Left ventricle myocardium inferior (tissue), 1 donor: ENCODE measurements around the gene CCDC177. TPM values are rescaled to one million over a fixed set of nuclear protein-coding genes. Genes with fewer than 3 reads are reported as not detected.

Experiments
- DNase-seq: peaks from one replicate; pipeline ENCODE4 v3.0.0-alpha.2; 2020
- H3K27ac ChIP-seq: fragments of 200-600 bp; replicated peaks from 2 replicates; pipeline ENCODE4 v1.8.0; 2021
- H3K27me3 ChIP-seq: fragments of 200-600 bp; 2 replicates; pipeline ENCODE4 v1.8.0; 2021; ENCODE audit warnings: low read depth
- H3K36me3 ChIP-seq: fragments of 200-600 bp; 2 replicates; pipeline ENCODE4 v1.8.0; 2021
- H3K4me1 ChIP-seq: fragments of 200-600 bp; 2 replicates; pipeline ENCODE4 v1.8.0; 2021
- H3K4me3 ChIP-seq: fragments of 200-600 bp; 2 replicates; pipeline ENCODE4 v1.8.0; 2021; ENCODE audit warnings: mild to moderate bottlenecking, moderate library complexity
- H3K9me3 ChIP-seq: fragments of 200-600 bp; replicated peaks from 2 replicates; pipeline ENCODE4 v1.8.0; 2021
- CTCF ChIP-seq: fragments of 200-600 bp; IDR thresholded peaks from 2 replicates; pipeline ENCODE4 v1.8.0; 2021; ENCODE audit warnings: antibody characterized with exemption, mild to moderate bottlenecking, borderline replicate concordance
- intact Hi-C: fragments of 100-400 bp; cut with micrococcal nuclease; formaldehyde crosslinking; loops from one replicate; pipeline ENCODE4 v1.11.0; 2022
- total RNA-seq: library from RNA; stranded (reverse); fragmentation: NEBNext Ultra II Directional; extraction: Animal tissue kit (Norgen Biotek cat#: 25700); gene quantifications from one replicate; pipeline ENCODE4 v1.2.1, GENCODE V29; 2021
- donor health status: DM: no; HTN: yes; CAD: no; lungs with severe emphysema.

The CCDC177 gene
- total RNA-seq, 1 donor from 2014 or later = not detected

- Histone ChIP-seq H3K27me3 (no peaks in the 10 kb centered on the region), H3K9me3 (no peaks in the 10 kb centered on the region), H3K36me3 (no peaks in the 10 kb centered on the region), H3K4me3 (no peak overlapping the region), H3K27ac (no peak overlapping the region), H3K4me1 (no peaks in the 10 kb centered on the region)
- no peak for DNase-seq
- intact Hi-C loops = no loop called here
- no peak for TF ChIP-seq CTCF
Measured at GRCh38 chr14:69595336-69595735, 20.7 kb upstream of the CCDC177 start.

- no peaks in the 10 kb centered on the region for H3K4me1 ChIP-seq
- intact Hi-C loops = no loop called here
- no peak for TF ChIP-seq CTCF
- no peak overlapping the region for H3K4me3 ChIP-seq
- H3K27ac ChIP-seq = no peak overlapping the region
- H3K9me3 ChIP-seq = no peaks in the 10 kb centered on the region
- no peak for DNase-seq
- H3K36me3 ChIP-seq = no peaks in the 10 kb centered on the region
- H3K27me3 ChIP-seq = no peaks in the 10 kb centered on the region
Measured at GRCh38 chr14:69594846-69595245, 20.2 kb upstream of the CCDC177 start.

GRCh38 chr14:69593018-69593677 lies 18.5 kb upstream of the CCDC177 start:
- intact Hi-C loops = no loop called here
- Histone ChIP-seq H3K9me3 (no peaks in the 10 kb centered on the region), H3K27ac (peak overlapping the region; percentile 8), H3K36me3 (no peaks in the 10 kb centered on the region), H3K4me3 (peak overlapping the region; percentile 17), H3K4me1 (no peaks in the 10 kb centered on the region), H3K27me3 (no peaks in the 10 kb centered on the region)
- no peak for TF ChIP-seq CTCF
- no peak for DNase-seq

GRCh38 chr14:69591317-69591716 lies 16.6 kb upstream of the CCDC177 start:
- Histone ChIP-seq H3K4me1 (peaks cover 13% of the 10 kb centered on the region), H3K4me3 (no peak overlapping the region), H3K27me3 (no peaks in the 10 kb centered on the region), H3K27ac (no peak overlapping the region), H3K36me3 (no peaks in the 10 kb centered on the region), H3K9me3 (no peaks in the 10 kb centered on the region)
- TF ChIP-seq CTCF = no peak
- intact Hi-C loops = no loop called here
- no peak for DNase-seq

GRCh38 chr14:69587389-69587788 lies 12.7 kb upstream of the CCDC177 start:
- H3K27me3 ChIP-seq = no peaks in the 10 kb centered on the region
- intact Hi-C loops = loop anchor here (5.0 kb wide), 1 partner anchor 140 kb away; no protein-coding TSS in a partner anchor
- no peak for DNase-seq
- H3K36me3 ChIP-seq = no peaks in the 10 kb centered on the region
- peaks cover 28% of the 10 kb centered on the region for H3K4me1 ChIP-seq
- H3K4me3 ChIP-seq = no peak overlapping the region
- no peak overlapping the region for H3K27ac ChIP-seq
- TF ChIP-seq CTCF = no peak
- H3K9me3 ChIP-seq = no peaks in the 10 kb centered on the region
